ENCODE results near the gene PFDN1.

The PFDN1 gene

GRCh38 chr5:140287801-140288521 lies 14.9 kb downstream of the PFDN1 start:
- Histone ChIP-seq H3K4me3 (ENCODE audit: low read length) (no peak overlapping the region), H3K4me1 (ENCODE audit: control insufficient read depth, insufficient read depth, low read length) (peaks cover 9% of the 10 kb centered on the region), H3K36me3 (ENCODE audit: control insufficient read depth, insufficient read depth, low read length) (no peaks in the 10 kb centered on the region), H3K27ac (ENCODE audit: low read depth, low read length) (no peak overlapping the region), H3K27me3 (ENCODE audit: control insufficient read depth, insufficient read depth, low read length) (no peaks in the 10 kb centered on the region), H3K9ac (ENCODE audit: low read length) (no peak overlapping the region)

GRCh38 chr5:140286424-140286823 lies 16.5 kb downstream of the PFDN1 start:
- H3K4me1 ChIP-seq (ENCODE audit: control insufficient read depth, insufficient read depth, low read length): peaks cover 3% of the 10 kb centered on the region
- no peaks in the 10 kb centered on the region for H3K27me3 ChIP-seq (ENCODE audit: control insufficient read depth, insufficient read depth, low read length)
- H3K9ac ChIP-seq (ENCODE audit: low read length): no peak overlapping the region
- H3K27ac ChIP-seq (ENCODE audit: low read depth, low read length): no peak overlapping the region
- no peak overlapping the region for H3K4me3 ChIP-seq (ENCODE audit: low read length)
- H3K36me3 ChIP-seq (ENCODE audit: control insufficient read depth, insufficient read depth, low read length): no peaks in the 10 kb centered on the region

- no peaks in the 10 kb centered on the region for H3K27me3 ChIP-seq (ENCODE audit: control insufficient read depth, insufficient read depth, low read length)
- no peak overlapping the region for H3K9ac ChIP-seq (ENCODE audit: low read length)
- no peak overlapping the region for H3K27ac ChIP-seq (ENCODE audit: low read depth, low read length)
- no peak overlapping the region for H3K4me3 ChIP-seq (ENCODE audit: low read length)
- no peaks in the 10 kb centered on the region for H3K4me1 ChIP-seq (ENCODE audit: control insufficient read depth, insufficient read depth, low read length)
- no peaks in the 10 kb centered on the region for H3K36me3 ChIP-seq (ENCODE audit: control insufficient read depth, insufficient read depth, low read length)
Measured at GRCh38 chr5:140284013-140284412, 18.9 kb downstream of the PFDN1 start.

- no peak overlapping the region for H3K9ac ChIP-seq (ENCODE audit: low read length)
- H3K4me1 ChIP-seq (ENCODE audit: control insufficient read depth, insufficient read depth, low read length): no peaks in the 10 kb centered on the region
- H3K36me3 ChIP-seq (ENCODE audit: control insufficient read depth, insufficient read depth, low read length): no peaks in the 10 kb centered on the region
- no peaks in the 10 kb centered on the region for H3K27me3 ChIP-seq (ENCODE audit: control insufficient read depth, insufficient read depth, low read length)
- no peak overlapping the region for H3K27ac ChIP-seq (ENCODE audit: low read depth, low read length)
- no peak overlapping the region for H3K4me3 ChIP-seq (ENCODE audit: low read length)
Measured at GRCh38 chr5:140282266-140282665, 20.6 kb downstream of the PFDN1 start.

GRCh38 chr5:140275837-140276236 lies 27.1 kb downstream of the PFDN1 start:
- Histone ChIP-seq H3K4me3 (ENCODE audit: low read length) (no peak overlapping the region), H3K27ac (ENCODE audit: low read depth, low read length) (no peak overlapping the region), H3K27me3 (ENCODE audit: control insufficient read depth, insufficient read depth, low read length) (no peaks in the 10 kb centered on the region), H3K36me3 (ENCODE audit: control insufficient read depth, insufficient read depth, low read length) (no peaks in the 10 kb centered on the region), H3K4me1 (ENCODE audit: control insufficient read depth, insufficient read depth, low read length) (no peaks in the 10 kb centered on the region), H3K9ac (ENCODE audit: low read length) (no peak overlapping the region)

GRCh38 chr5:140273401-140273877 lies 29.5 kb downstream of the PFDN1 start:
- no peaks in the 10 kb centered on the region for H3K27me3 ChIP-seq (ENCODE audit: control insufficient read depth, insufficient read depth, low read length)
- H3K4me1 ChIP-seq (ENCODE audit: control insufficient read depth, insufficient read depth, low read length): no peaks in the 10 kb centered on the region
- no peak overlapping the region for H3K27ac ChIP-seq (ENCODE audit: low read depth, low read length)
- no peaks in the 10 kb centered on the region for H3K36me3 ChIP-seq (ENCODE audit: control insufficient read depth, insufficient read depth, low read length)
- no peak overlapping the region for H3K9ac ChIP-seq (ENCODE audit: low read length)
- no peak overlapping the region for H3K4me3 ChIP-seq (ENCODE audit: low read length)

GRCh38 chr5:140270008-140270407 lies 32.9 kb downstream of the PFDN1 start:
- H3K4me1 ChIP-seq (ENCODE audit: control insufficient read depth, insufficient read depth, low read length): no peaks in the 10 kb centered on the region
- H3K9ac ChIP-seq (ENCODE audit: low read length): no peak overlapping the region
- H3K27me3 ChIP-seq (ENCODE audit: control insufficient read depth, insufficient read depth, low read length): no peaks in the 10 kb centered on the region
- H3K27ac ChIP-seq (ENCODE audit: low read depth, low read length): no peak overlapping the region
- H3K4me3 ChIP-seq (ENCODE audit: low read length): no peak overlapping the region
- H3K36me3 ChIP-seq (ENCODE audit: control insufficient read depth, insufficient read depth, low read length): no peaks in the 10 kb centered on the region

- no peaks in the 10 kb centered on the region for H3K27me3 ChIP-seq (ENCODE audit: control insufficient read depth, insufficient read depth, low read length)
- H3K27ac ChIP-seq (ENCODE audit: low read depth, low read length): no peak overlapping the region
- no peak overlapping the region for H3K9ac ChIP-seq (ENCODE audit: low read length)
Measured at GRCh38 chr5:140267559-140268018, 35.3 kb downstream of the PFDN1 start.

GRCh38 chr5:140267201-140267540 lies 35.7 kb downstream of the PFDN1 start:
- Histone ChIP-seq H3K4me3 (ENCODE audit: low read length) (no peak overlapping the region), H3K4me1 (ENCODE audit: control insufficient read depth, insufficient read depth, low read length) (no peaks in the 10 kb centered on the region), H3K36me3 (ENCODE audit: control insufficient read depth, insufficient read depth, low read length) (no peaks in the 10 kb centered on the region), H3K9ac (ENCODE audit: low read length) (no peak overlapping the region), H3K27ac (ENCODE audit: low read depth, low read length) (no peak overlapping the region), H3K27me3 (ENCODE audit: control insufficient read depth, insufficient read depth, low read length) (no peaks in the 10 kb centered on the region)

More at GRCh38 chr5:140267559-140268018, 35.3 kb downstream of the PFDN1 start:
- Histone ChIP-seq H3K4me1 (ENCODE audit: control insufficient read depth, insufficient read depth, low read length) (no peaks in the 10 kb centered on the region), H3K36me3 (ENCODE audit: control insufficient read depth, insufficient read depth, low read length) (no peaks in the 10 kb centered on the region), H3K4me3 (ENCODE audit: low read length) (no peak overlapping the region)

GRCh38 chr5:140266471-140267200 lies 36.3 kb downstream of the PFDN1 start:
- Histone ChIP-seq H3K27me3 (ENCODE audit: control insufficient read depth, insufficient read depth, low read length) (no peaks in the 10 kb centered on the region), H3K36me3 (ENCODE audit: control insufficient read depth, insufficient read depth, low read length) (no peaks in the 10 kb centered on the region), H3K4me1 (ENCODE audit: control insufficient read depth, insufficient read depth, low read length) (peaks cover 4% of the 10 kb centered on the region), H3K4me3 (ENCODE audit: low read length) (no peak overlapping the region), H3K27ac (ENCODE audit: low read depth, low read length) (no peak overlapping the region), H3K9ac (ENCODE audit: low read length) (no peak overlapping the region)

- H3K36me3 ChIP-seq (ENCODE audit: control insufficient read depth, insufficient read depth, low read length): no peaks in the 10 kb centered on the region
- H3K9ac ChIP-seq (ENCODE audit: low read length): no peak overlapping the region
- H3K27ac ChIP-seq (ENCODE audit: low read depth, low read length): no peak overlapping the region
- H3K4me3 ChIP-seq (ENCODE audit: low read length): no peak overlapping the region
- peaks cover 9% of the 10 kb centered on the region for H3K4me1 ChIP-seq (ENCODE audit: control insufficient read depth, insufficient read depth, low read length)
- H3K27me3 ChIP-seq (ENCODE audit: control insufficient read depth, insufficient read depth, low read length): no peaks in the 10 kb centered on the region
Measured at GRCh38 chr5:140265845-140266244, 37.1 kb downstream of the PFDN1 start.

- H3K27ac ChIP-seq (ENCODE audit: low read depth, low read length): no peak overlapping the region
- no peak overlapping the region for H3K4me3 ChIP-seq (ENCODE audit: low read length)
- H3K36me3 ChIP-seq (ENCODE audit: control insufficient read depth, insufficient read depth, low read length): peaks cover 2% of the 10 kb centered on the region
- no peaks in the 10 kb centered on the region for H3K27me3 ChIP-seq (ENCODE audit: control insufficient read depth, insufficient read depth, low read length)
- no peak overlapping the region for H3K9ac ChIP-seq (ENCODE audit: low read length)
- H3K4me1 ChIP-seq (ENCODE audit: control insufficient read depth, insufficient read depth, low read length): peaks cover 9% of the 10 kb centered on the region
Measured at GRCh38 chr5:140262839-140263238, 40.1 kb downstream of the PFDN1 start.

- no peaks in the 10 kb centered on the region for H3K27me3 ChIP-seq (ENCODE audit: control insufficient read depth, insufficient read depth, low read length)
- H3K36me3 ChIP-seq (ENCODE audit: control insufficient read depth, insufficient read depth, low read length): peaks cover 2% of the 10 kb centered on the region
- no peak overlapping the region for H3K4me3 ChIP-seq (ENCODE audit: low read length)
- H3K9ac ChIP-seq (ENCODE audit: low read length): no peak overlapping the region
- peaks cover 9% of the 10 kb centered on the region for H3K4me1 ChIP-seq (ENCODE audit: control insufficient read depth, insufficient read depth, low read length)
- no peak overlapping the region for H3K27ac ChIP-seq (ENCODE audit: low read depth, low read length)
Measured at GRCh38 chr5:140262221-140262620, 40.7 kb downstream of the PFDN1 start.

All from rectal smooth muscle tissue (tissue), 1 donor.